ENCODE results near the gene CUL2.

GRCh38 chr10:35003906-35004305 is 86.2 kb downstream of the CUL2 start:
- TF ChIP-seq, protein P1, sequence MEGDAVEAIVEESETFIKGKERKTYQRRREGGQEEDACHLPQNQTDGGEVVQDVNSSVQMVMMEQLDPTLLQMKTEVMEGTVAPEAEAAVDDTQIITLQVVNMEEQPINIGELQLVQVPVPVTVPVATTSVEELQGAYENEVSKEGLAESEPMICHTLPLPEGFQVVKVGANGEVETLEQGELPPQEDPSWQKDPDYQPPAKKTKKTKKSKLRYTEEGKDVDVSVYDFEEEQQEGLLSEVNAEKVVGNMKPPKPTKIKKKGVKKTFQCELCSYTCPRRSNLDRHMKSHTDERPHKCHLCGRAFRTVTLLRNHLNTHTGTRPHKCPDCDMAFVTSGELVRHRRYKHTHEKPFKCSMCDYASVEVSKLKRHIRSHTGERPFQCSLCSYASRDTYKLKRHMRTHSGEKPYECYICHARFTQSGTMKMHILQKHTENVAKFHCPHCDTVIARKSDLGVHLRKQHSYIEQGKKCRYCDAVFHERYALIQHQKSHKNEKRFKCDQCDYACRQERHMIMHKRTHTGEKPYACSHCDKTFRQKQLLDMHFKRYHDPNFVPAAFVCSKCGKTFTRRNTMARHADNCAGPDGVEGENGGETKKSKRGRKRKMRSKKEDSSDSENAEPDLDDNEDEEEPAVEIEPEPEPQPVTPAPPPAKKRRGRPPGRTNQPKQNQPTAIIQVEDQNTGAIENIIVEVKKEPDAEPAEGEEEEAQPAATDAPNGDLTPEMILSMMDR (IDR thresholded peaks at IDR 0.05; ENCODE audit: low read depth, low read length, poor library complexity, severe bottlenecking) = no peak
- TF ChIP-seq EZH2phosphoT487 (IDR thresholded peaks at IDR 0.05; ENCODE audit: borderline replicate concordance, low read length) = no peak

Measured in DOHH2 (cell line).